A673 (cell line): ENCODE data around the gene PSMB10. TPM values are rescaled to one million over a fixed set of nuclear protein-coding genes. Genes with fewer than 3 reads are reported as not detected.

Source experiments
- BruUV-seq: library from RNA; stranded (reverse); fragments of 400-500 nt; replicated peaks from 2 replicates; lab custom pipeline; 2021; lab: Mats Ljungman, UMichigan
- CTCF ChIA-PET: fragments of 300-600 bp; sonication (Branson Sonifier 250); formaldehyde crosslinking; loops from one replicate; lab custom pipeline; 2022; ENCODE audit warnings: antibody characterized with exemption; lab: Charles Lee
- POLR2A ChIA-PET: fragments of 300-600 bp; sonication (Branson Sonifier 250); formaldehyde crosslinking; loops from one replicate; lab custom pipeline; 2022; ENCODE audit warnings: antibody characterized with exemption; ENCODE audit not compliant: low non-redundant PET; lab: Charles Lee
- DNase-seq: peaks from one replicate; pipeline ENCODE4 v3.0.0-alpha.2; 2015; ENCODE audit warnings: low spot score
- H3K27ac ChIP-seq: fragments of 200-600 bp; sonication (generic); 2 replicates; pipeline ENCODE4 v1.5.1; 2016; ENCODE audit warnings: mixed run types, low read depth, mild to moderate bottlenecking, mixed read lengths, antibody characterized with exemption, low read length; ENCODE audit not compliant: poor library complexity, severe bottlenecking
- H3K27me3 ChIP-seq: fragments of 200-600 bp; sonication (generic); replicated peaks from 2 replicates; pipeline ENCODE4 v1.6.1; 2017; ENCODE audit warnings: mixed run types, low read depth, mild to moderate bottlenecking, mixed read lengths, antibody characterized with exemption, low read length; ENCODE audit not compliant: insufficient read depth, poor library complexity
- H3K36me3 ChIP-seq: fragments of 200-600 bp; sonication (generic); 2 replicates; pipeline ENCODE4 v1.6.1; 2016; ENCODE audit warnings: mixed run types, mild to moderate bottlenecking, mixed read lengths, antibody characterized with exemption, low read length; ENCODE audit not compliant: insufficient read depth, poor library complexity, severe bottlenecking
- H3K4me1 ChIP-seq: fragments of 200-600 bp; sonication (generic); 2 replicates; pipeline ENCODE4 v1.6.1; 2017; ENCODE audit warnings: mixed run types, mild to moderate bottlenecking, mixed read lengths, antibody characterized with exemption, low read length; ENCODE audit not compliant: insufficient read depth, poor library complexity, severe bottlenecking
- H3K4me3 ChIP-seq: fragments of 200-600 bp; sonication (generic); 2 replicates; pipeline ENCODE4 v1.5.1; 2016; ENCODE audit warnings: low read depth, mixed run types, mild to moderate bottlenecking, mixed read lengths, low read length; ENCODE audit not compliant: poor library complexity, severe bottlenecking
- H3K9me3 ChIP-seq: fragments of 200-600 bp; sonication (generic); 2 replicates; pipeline ENCODE4 v1.6.1; 2016; ENCODE audit warnings: mixed run types, low read depth, mild to moderate bottlenecking, mixed read lengths, antibody characterized with exemption, low read length; ENCODE audit not compliant: poor library complexity, severe bottlenecking
- CTCF ChIP-seq: fragments of 300-800, 200-600 bp; sonication (generic); conservative IDR thresholded peaks from 2 replicates; pipeline ENCODE4 v1.5.1; 2017; ENCODE audit warnings: low read depth, mild to moderate bottlenecking, antibody characterized with exemption, low read length, moderate library complexity, mixed read lengths
- EZH2 ChIP-seq: fragments of 200-600 bp; sonication (generic); IDR thresholded peaks from 2 replicates; pipeline ENCODE4 v1.6.1; 2017; ENCODE audit warnings: borderline replicate concordance, low read depth, mild to moderate bottlenecking, mixed read lengths, antibody characterized with exemption, low read length; ENCODE audit not compliant: poor library complexity, severe bottlenecking
- intact Hi-C: fragments of 100-400 bp; cut with micrococcal nuclease; formaldehyde crosslinking; loops from one replicate; pipeline ENCODE4 v1.10.0; 2022; ENCODE audit not compliant: unreplicated experiment
- total RNA-seq: library from RNA; stranded (reverse); gene quantifications from 2 replicates; pipeline ENCODE4 v1.2.3, GENCODE V29; 2021

Gene PSMB10
- total RNA-seq, 1 experiment from 2014 or later = 21.6 TPM

GRCh38 chr16:67962135-67962534 is 25.5 kb upstream of the PSMB10 start:
- ChIA-PET CTCF (no interaction called here), POLR2A (no interaction called here)
- H3K4me1 ChIP-seq = peaks cover 10% of the 10 kb centered on the region
- no peaks in the 10 kb centered on the region for H3K9me3 ChIP-seq
- H3K4me3 ChIP-seq = no peak overlapping the region
- TF ChIP-seq EZH2 = no peak
- no peak for TF ChIP-seq CTCF
- intact Hi-C loops = no loop called here
- peaks cover 28% of the 10 kb centered on the region for H3K36me3 ChIP-seq
- DNase-seq = no peak
- no peak overlapping the region for H3K27ac ChIP-seq
- H3K27me3 ChIP-seq = no peaks in the 10 kb centered on the region
- BruUV-seq = no TSS peak

GRCh38 chr16:67961551-67961957 is 24.9 kb upstream of the PSMB10 start:
- POLR2A ChIA-PET = no interaction called here
- no peak for TF ChIP-seq CTCF
- no peak for TF ChIP-seq EZH2
- intact Hi-C loops = no loop called here

GRCh38 chr16:67959536-67960329 is 23.1 kb upstream of the PSMB10 start:
- Histone ChIP-seq H3K27me3 (no peaks in the 10 kb centered on the region), H3K4me3 (no peak overlapping the region), H3K9me3 (no peaks in the 10 kb centered on the region), H3K4me1 (no peaks in the 10 kb centered on the region), H3K36me3 (peaks cover 28% of the 10 kb centered on the region), H3K27ac (peak overlapping the region; percentile 16)
- TF ChIP-seq EZH2 (no peak), CTCF (no peak)
- intact Hi-C loops = no loop called here
- no TSS peak for BruUV-seq
- ChIA-PET POLR2A (interaction anchor here (0.6 kb wide), 1 partner anchor 264 kb away, joined by 5 read pairs; no protein-coding TSS in a partner anchor), CTCF (interaction anchor here (0.8 kb wide), 1 partner anchor 17 kb away, joined by 3 read pairs; no protein-coding TSS in a partner anchor)
- DNase-seq = no peak

More at GRCh38 chr16:67961551-67961957, 24.9 kb upstream of the PSMB10 start:
- CTCF ChIA-PET = no interaction called here
- Histone ChIP-seq H3K27me3 (no peaks in the 10 kb centered on the region), H3K27ac (no peak overlapping the region), H3K4me3 (no peak overlapping the region), H3K36me3 (peaks cover 28% of the 10 kb centered on the region), H3K9me3 (no peaks in the 10 kb centered on the region), H3K4me1 (peaks cover 4% of the 10 kb centered on the region)
- no peak for DNase-seq
- no TSS peak for BruUV-seq
